ENCODE measurements around the gene BAHCC1. TPM values are rescaled to one million over a fixed set of nuclear protein-coding genes. Genes with fewer than 3 reads are reported as not detected.

Gene BAHCC1
- total RNA-seq, 1 experiment from 2014 or later = 4.3 TPM

DNA sequence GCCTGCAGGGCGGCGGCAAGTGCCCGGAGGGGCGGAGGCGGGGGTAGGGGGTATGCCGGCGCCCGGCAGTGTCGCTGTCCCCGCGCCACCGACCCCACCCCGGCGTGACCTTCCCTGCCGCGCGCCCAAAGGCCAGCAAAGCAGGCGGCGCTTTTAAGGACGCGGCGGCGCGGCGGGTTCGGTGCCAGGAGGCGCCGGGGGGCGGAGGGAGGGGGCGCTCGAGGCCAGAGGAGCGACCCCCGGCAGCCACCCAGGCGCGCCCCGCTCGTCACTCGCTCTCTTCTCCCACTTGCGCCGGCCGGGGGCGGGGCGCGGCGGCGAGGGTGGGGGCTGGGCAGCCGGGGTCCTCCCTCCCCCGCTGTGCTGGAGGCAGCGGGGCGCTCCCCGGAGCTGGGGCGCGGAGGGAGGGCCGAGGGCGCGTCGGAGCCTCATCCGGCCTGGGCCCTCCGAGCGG, 8.6 kb upstream of the BAHCC1 start:
- DNase-seq (ENCODE audit: low read depth) = no peak

- DNase-seq (ENCODE audit: low read depth) = peak; percentile 67
Measured at GRCh38 chr17:81387100-81388090, 7.9 kb upstream of the BAHCC1 start.

GRCh38 chr17:81388091-81388611, 7.1 kb upstream of the BAHCC1 start:
- no peak for DNase-seq (ENCODE audit: low read depth)

- DNase-seq (ENCODE audit: low read depth) = no peak
Measured at GRCh38 chr17:81388612-81389367, 6.5 kb upstream of the BAHCC1 start.

DNA sequence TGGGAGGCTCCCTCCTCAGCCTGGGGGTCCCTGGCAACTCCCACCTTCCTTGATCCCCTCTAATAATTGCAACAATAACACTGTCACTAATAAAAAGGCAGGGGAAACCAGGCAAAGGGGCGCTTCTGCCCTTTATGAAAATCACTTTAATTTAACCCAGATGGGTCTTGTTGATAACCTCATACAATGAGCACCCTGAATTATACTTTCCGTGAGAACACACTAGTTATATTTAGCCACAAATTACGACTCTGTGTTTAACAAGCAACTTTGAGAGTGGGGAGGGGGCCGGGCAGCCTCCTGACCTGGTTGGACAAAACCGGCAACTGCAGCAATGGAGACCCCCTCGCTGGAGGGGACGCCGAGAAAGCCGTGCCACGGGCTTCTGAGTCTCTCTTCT, 5.7 kb upstream of the BAHCC1 start:
- no peak for DNase-seq (ENCODE audit: low read depth)

GRCh38 chr17:81390029-81390872, 5.0 kb upstream of the BAHCC1 start:
- DNase-seq (ENCODE audit: low read depth) = no peak

- DNase-seq (ENCODE audit: low read depth) = no peak
Measured at GRCh38 chr17:81390873-81391255, 4.4 kb upstream of the BAHCC1 start.

DNA sequence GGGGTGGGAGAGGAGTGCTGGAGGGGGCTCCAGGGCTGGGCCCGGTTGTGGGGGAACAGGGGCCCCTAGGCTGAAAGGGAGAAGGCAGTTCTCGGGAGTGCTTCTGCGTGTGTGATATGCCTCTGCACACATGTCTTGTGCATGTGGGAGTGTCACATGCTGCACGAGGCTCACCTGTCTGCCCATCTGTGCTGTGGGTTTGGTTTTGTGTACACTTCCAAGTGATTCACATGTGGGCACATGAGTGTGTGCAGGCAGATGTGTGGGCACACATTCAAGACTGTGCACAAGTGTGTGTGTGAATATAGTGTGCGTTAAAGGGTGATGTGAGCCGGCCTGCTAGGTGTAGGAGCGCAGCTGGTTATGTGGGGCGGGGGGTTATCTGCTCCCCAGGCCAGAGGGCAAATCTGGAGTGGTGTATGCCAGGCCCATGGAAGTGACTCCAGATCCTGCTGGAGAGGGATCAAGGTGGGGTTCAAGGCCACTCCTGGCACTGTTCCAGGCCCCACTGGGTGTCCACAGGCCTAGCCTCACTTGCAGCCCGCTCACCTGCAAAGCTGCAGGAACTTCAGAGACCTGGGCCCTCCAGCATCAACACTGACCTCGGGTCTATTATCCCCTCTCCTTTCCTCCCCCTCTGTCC, 3.8 kb upstream of the BAHCC1 start:
- DNase-seq (ENCODE audit: low read depth) = no peak

- DNase-seq (ENCODE audit: low read depth) = peak; percentile 23
Measured at GRCh38 chr17:81391936-81392908, 3.0 kb upstream of the BAHCC1 start.

DNA sequence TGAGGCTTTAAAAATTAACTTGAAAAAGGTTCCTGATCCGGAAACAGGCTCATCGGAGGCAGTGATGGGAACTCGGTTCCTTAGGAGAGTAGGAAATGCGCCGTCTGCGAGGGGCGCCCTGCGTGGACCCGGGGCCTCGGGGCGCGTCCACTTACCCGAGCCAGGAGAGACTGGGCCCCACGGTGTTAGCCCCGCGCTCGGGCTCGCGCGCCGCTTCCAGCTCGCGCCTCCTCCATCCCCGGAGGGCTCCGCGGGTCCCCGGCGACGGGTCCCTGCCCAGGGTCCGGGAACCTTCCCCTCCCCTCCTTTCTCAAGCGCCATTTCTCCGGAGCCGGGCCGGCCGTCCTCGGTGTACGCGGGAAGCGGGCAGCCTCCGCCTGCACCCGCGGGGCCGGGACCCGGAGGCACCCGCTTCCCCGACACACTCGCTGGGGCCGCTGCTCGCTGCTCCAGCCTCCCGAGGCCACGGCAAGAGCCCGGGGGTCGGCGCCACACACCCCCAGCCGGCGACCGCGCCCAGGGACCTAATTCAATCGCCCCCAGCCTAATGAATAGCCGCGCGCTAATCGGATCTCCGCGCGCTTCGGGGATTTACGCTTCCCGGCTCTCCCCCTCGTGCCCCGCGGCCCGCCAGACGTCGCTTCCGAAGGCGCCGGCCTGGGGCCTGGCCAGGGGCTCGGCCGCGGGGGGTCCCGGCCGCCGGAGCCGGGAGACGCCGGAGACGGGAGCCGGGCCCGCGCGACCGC, 2.2 kb upstream of the BAHCC1 start:
- no peak for DNase-seq (ENCODE audit: low read depth)

GRCh38 chr17:81393684-81394376, 1.4 kb upstream of the BAHCC1 start:
- DNase-seq (ENCODE audit: low read depth) = peak; percentile 99

- DNase-seq (ENCODE audit: low read depth) = no peak
Measured at GRCh38 chr17:81394377-81394920, 808 bp upstream of the BAHCC1 start.

GRCh38 chr17:81395600-81396277, 482 bp downstream of the BAHCC1 start:
- no peak for DNase-seq (ENCODE audit: low read depth)

- DNase-seq (ENCODE audit: low read depth) = no peak
Measured at GRCh38 chr17:81396278-81396721, 1.0 kb downstream of the BAHCC1 start.

DNA sequence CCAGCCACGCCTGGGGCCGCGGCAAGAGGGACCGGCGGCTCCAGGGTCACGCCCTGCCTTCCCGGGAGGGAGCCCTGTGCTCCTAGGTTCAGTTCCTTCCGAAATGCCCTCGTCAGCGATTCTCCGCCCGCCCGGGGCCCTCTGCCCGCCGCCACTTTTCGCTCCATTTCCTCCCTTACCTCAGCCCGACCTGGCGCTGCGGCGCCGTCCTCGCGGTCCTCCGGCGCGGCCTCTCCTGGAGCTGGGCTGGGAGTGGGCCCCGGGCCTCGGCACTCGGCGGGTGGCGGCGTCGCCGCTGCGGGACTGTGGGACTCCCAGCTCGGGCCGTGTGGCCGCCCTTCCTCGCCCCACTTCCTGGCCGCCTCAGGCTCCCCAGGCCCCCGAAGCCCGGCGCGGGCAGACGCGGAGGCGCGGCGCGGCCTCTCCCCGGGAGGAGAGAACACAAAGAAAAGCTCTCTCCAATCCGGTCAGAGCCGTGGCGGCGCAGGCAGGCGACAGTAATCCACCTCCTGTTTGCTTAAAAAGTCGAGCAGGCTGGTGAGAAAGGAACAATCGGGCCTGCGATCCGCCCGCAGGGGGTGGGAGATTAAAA, 1.6 kb downstream of the BAHCC1 start:
- peak; percentile 68 for DNase-seq (ENCODE audit: low read depth)

DNA sequence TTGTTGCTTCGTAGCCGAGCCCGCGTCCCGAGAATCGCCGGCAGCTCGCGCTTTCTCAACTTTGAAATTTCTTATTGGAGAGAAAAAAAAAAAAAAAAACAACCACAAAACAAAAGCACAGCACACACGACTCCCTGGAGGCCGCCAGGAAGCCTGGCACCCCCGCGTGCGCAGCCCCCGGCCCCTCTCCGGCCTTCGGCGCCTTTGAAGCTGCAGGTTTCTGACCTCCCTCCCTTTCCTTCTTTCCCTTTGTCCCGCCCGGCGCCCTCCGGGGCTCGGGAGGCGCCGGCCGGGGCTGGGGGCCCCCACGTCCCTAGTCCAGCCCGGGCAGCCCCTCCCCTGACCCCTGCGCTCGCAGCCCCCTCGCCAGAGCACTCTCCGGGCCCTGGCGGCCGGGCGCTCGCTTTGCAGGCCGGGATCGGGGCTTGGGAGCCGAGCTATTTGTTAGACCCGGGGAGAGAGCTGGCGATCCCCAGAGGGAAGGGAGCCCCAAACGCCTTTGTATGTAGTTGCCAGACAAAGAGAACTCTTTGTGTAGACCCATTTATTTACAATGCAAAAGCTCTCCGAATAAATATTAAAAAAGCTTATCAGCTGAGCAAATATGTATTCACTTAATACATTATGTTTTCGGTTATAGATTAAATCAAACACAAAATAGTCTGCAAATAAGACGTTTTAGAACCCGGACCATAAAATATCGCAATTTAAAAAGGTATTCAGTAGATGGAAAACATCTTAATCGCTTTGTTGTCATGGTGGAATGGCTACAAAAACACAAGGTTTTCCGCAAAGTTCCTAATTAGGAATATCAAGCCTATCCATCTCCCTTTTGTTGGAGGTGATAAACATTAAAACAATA, 2.3 kb downstream of the BAHCC1 start:
- peak; percentile 67 for DNase-seq (ENCODE audit: low read depth)
